ENCODE measurements around the gene MYEOV.

GRCh38 chr11:69321877-69322361, 28.0 kb downstream of the MYEOV start:
- TF ChIP-seq, protein P1, sequence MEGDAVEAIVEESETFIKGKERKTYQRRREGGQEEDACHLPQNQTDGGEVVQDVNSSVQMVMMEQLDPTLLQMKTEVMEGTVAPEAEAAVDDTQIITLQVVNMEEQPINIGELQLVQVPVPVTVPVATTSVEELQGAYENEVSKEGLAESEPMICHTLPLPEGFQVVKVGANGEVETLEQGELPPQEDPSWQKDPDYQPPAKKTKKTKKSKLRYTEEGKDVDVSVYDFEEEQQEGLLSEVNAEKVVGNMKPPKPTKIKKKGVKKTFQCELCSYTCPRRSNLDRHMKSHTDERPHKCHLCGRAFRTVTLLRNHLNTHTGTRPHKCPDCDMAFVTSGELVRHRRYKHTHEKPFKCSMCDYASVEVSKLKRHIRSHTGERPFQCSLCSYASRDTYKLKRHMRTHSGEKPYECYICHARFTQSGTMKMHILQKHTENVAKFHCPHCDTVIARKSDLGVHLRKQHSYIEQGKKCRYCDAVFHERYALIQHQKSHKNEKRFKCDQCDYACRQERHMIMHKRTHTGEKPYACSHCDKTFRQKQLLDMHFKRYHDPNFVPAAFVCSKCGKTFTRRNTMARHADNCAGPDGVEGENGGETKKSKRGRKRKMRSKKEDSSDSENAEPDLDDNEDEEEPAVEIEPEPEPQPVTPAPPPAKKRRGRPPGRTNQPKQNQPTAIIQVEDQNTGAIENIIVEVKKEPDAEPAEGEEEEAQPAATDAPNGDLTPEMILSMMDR (IDR thresholded peaks at IDR 0.05) = no peak
- no peak for TF ChIP-seq POLR2A (IDR thresholded peaks at IDR 0.05)

All from heart left ventricle (tissue), 13 donors.